NCI-H1930 (cell line): Measurements from ENCODE around the gene DAZAP2.
"Not testable (repeated sequence)": the region's sequence is repeated elsewhere in the genome, so short reads cannot be mapped to it uniquely, and the experiment has no call there.

Source experiments
- DNase-seq, 2 experiments: peaks; one replicate each; lab custom pipeline; 2025; lab: John Stamatoyannopoulos, UW

DAZAP2 gene

DNA sequence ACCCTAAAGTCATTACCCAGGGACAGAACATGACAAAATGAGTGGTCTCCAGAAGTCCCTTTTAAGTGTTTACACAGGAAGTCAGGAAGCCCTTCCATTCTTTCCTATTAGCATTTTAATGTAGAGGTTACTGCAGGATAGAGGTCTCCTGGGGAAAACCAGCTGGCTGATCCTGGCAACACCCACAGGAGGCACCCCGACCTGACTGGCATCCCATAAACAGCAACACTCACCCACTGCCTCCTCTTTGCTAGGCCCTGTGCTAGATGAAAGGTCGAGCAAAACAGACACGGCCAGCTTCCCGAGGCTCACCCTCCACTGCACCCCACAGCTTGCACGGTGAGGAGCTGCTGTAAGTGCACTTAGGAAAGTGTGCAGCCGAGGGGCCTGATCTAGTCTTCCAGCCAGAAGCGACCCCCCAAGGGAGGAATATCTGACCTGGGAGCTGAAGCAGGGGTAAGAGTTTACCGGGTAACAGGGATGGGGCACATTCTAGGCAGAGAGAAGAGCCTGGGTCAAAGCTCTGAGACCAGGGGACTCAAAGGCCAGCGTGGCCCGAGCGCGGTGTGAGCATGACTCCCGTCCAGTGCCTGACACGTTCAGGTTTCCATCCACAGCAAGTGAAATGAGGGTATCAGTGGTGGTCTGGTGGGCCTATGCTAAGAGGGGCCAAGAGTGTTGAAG, 9.0 kb downstream of the DAZAP2 start:
- DNase-seq, result no peak

DNA sequence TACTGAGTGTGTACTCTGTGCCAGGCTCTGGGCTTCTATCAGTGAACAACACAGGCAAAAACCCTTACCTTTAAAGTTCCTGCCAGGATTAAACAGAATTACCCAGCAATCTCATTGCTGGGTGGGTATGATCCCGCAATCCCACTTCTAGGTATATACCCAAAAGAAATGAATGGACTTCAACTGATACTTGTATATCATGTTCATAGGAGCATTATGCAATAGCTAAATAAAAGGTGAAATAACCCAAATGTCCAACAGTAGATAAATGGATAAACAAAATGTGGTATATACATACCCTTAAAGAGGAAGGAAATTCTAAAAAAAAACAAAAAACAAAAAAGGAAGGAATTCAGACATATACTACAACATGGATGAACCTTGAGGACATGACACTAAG, 14.7 kb downstream of the DAZAP2 start:
- no peak for DNase-seq

GRCh38 chr12:51254536-51254935, 15.9 kb downstream of the DAZAP2 start:
- no peak for DNase-seq

DNA sequence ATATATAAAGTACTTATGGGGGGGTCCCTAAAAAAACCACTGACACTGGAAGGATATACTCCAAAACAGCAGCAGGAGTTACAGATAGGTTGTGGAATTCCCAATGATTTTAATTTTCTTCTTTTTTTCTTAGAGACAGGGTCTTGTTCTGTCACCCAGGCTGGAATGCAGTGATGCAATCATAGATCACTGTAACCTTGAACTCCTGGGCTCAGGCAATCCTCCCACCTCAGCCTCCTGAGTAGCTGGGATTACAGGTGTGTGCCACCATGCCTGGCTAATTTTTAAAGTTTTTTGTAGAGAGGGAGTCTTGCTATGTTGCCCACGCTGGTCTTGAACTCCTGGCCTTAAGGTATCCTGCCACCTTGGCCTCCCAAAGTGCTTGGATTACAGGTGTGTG, 21.0 kb downstream of the DAZAP2 start:
- DNase-seq, result not testable (repeated sequence)

GRCh38 chr12:51262758-51263177, 24.1 kb downstream of the DAZAP2 start:
- peak in 1 of 2 experiments; percentile 21 for DNase-seq

- no peak for DNase-seq
Measured at GRCh38 chr12:51263341-51263740, 24.7 kb downstream of the DAZAP2 start.

DNA sequence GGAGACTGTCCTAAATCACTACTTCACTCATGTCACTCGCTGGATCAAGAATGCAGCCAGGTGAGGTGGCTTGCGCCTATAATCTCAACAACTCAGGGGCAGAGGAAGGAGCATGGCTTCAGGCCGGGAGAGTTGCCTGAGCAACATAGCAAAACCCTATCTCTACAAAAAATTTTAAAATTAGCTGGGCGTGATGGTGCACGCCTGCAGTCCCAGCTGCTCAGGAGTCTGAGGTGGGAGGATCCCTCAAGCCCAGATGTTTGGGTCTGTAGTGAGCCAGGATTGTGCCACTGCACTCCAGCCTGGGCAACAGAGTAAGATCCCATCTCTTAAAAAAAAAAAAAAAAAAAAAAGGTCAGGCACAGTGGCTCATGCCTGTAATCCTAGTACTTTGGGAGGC, 25.7 kb downstream of the DAZAP2 start:
- DNase-seq, result no peak

- DNase-seq, result no peak
Measured at GRCh38 chr12:51265024-51265423, 26.4 kb downstream of the DAZAP2 start.

DNA sequence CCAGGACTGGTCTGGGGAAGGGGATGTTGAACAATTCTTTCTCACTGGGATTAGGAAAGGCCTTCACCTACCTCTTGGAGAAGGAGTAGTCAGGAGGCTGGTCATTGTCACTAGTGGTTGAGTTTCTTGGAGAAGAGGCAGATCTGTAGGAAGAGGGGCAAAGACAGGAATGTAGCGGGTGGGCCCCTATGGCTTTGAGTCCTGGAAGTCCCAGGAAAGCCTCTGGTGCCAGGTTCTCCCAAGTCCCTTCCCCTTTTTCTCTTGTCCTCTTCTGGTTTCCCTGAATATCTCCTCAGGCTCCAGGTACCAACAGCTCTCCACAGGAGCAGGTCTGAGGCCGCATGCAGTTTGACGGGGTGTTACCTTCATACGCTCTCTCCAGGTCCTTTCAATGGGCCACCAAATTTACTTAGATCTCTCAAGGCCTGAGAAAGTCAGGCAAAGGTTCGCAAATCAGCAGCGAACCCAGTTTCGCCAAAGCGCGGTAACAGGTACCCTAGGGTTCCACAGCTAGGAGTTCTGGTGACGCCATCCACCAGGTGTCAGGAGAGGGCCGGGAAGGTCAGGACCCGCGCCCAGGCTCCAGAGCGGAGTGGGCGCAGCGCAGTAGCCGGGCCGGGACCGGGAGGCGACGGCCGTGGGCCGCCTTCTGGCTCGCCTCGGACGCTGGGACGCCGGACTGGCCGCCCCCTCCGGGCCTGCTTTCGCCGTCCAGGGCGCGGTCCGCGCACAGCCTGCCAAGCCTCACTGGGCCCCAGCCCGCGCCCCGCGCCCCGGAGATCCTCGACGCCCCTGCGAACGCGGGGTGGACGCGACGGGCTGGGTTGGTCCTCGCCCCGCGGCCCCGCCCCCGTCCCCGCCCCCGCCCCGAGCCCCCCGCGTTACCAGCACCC, 30.8 kb downstream of the DAZAP2 start:
- DNase-seq, result peak; percentile 44 to 50

- peak; percentile 53 to 62 for DNase-seq
Measured at GRCh38 chr12:51270067-51270950, 31.7 kb downstream of the DAZAP2 start, which contains the start of gene SMAGP. Gene SMAGP, minus strand, starts transcription at chr12:51270415. Its CDS starts 1,137 bp downstream, at chr12:51269278.

- no peak for DNase-seq
Measured at GRCh38 chr12:51270951-51271518, 32.4 kb downstream of the DAZAP2 start.

GRCh38 chr12:51272810-51273209, 34.2 kb downstream of the DAZAP2 start:
- not testable (repeated sequence) for DNase-seq

GRCh38 chr12:51275088-51275487, 36.5 kb downstream of the DAZAP2 start:
- DNase-seq, result no peak

DNA sequence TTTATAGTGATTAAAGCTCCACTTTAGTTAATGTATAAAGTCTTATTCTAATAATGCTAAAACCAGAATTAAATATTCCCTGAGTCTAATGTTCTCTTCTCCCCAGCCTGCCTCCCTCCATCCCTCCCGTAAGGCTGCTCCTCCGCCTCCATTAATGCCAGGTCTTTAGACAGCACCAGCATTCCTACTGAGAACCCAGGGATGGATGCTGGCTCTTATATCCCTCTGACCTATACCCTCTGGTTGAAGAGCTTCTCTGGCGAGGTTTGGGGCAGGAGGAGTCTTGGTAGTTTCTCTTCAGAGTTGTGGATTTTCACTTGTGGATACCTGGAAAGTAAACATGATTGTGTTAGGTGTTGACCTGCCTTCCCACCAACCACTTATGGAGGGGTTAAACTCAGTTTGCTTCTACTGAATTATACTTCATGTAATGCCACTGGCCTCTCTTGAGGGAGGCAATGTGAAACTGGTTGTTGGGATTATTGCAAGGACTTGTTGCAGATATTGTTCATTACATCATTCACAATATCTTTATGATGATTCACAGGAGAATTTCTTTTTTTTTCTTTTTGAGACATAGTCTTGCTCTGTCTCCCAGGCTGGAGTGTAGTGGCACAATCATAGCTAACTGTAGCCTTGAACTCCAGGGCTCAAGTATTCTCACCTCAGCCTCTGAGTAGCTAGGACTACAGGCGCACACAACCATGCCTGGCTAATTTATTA, 42.7 kb downstream of the DAZAP2 start:
- no peak for DNase-seq

DNA sequence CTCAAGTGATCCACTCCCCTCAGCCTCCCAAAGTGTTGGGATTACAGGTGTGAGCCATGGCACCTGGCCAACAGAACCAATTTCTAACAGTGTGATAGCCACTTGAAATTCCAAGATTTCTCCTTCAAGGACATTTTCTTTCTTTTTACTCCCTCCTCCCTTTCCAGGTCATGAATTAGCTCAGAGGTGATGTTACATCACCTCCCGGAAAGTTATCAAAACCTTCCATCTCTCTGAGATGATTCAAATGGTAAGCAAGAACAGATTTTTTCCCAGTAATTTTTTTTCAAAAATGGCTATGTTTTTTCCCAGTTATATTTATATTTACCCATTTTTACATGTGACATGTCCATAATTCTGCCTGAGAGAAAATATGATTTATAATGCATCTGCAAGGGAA, 47.2 kb downstream of the DAZAP2 start:
- DNase-seq, result no peak

DNA sequence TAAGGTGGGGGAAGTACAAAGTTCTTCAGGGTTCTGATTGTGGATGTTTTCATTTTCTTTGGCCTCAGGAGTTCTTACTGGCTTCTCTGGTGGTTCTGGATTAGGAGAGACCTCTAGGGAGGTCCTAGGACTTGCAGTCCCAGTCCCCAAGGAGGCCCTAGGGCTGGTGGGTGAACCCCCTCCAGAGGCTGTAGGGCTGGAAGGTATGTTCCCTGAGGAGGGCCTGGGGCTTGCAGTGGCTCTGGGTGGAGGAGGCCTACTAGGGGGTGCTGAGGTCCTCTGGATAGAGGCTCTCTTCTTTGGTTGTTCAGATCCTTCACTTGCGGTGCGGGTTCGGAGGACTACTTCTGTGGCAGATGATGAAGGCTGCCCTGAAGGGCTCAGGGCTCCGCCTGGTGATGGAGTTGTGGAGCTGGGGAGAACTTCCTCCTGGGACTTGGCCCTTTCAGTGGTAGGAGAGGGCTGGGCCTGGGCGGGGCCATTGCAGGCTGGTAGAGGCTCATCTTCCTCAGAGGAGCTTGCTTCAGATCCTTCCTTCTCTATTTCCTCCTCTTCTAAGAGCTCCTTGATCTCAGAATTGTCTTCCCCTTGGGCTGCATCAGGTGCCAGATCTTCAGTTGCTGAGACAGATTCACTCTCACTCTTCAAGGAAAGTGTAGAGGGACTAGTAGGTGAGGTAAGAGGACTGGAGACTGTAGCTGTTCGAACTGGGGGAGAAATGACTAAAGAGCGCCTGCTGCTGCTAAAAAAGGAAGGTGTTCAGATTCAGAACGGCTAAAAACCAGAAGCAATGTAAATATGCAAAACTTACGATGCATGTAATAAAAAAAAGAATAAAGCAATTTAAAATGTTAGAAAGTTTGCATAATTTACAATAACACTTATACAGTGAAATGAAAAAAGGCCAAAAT, 53.2 kb downstream of the DAZAP2 start:
- DNase-seq, result not testable (repeated sequence)
